ENCODE data around the gene COX19. TPM values are rescaled to one million over a fixed set of nuclear protein-coding genes. Genes with fewer than 3 reads are reported as not detected.

The COX19 gene
- total and polyA plus RNA-seq, 2 of the 13 experiments (the other 11 are each of a cell fraction or from before 2014, with no cell fraction given): 11.5 to 21.7 TPM

GRCh38 chr7:963236-964078, 11.9 kb downstream of the COX19 start (continued):
- TF ChIP-seq PRDM4 (CRISPR knock-in tag; IDR thresholded peaks at IDR 0.05; ENCODE audit: borderline replicate concordance): no peak
- TF ChIP-seq RARA (CRISPR knock-in tag; IDR thresholded peaks at IDR 0.05): no peak
- TF ChIP-seq FUBP1 (CRISPR knock-in tag; IDR thresholded peaks at IDR 0.05; ENCODE audit: borderline replicate concordance): no peak
- peak; percentile 89 for TF ChIP-seq ZBTB38 (CRISPR knock-in tag; IDR thresholded peaks at IDR 0.05)
- no peak for TF ChIP-seq FOXC1 (CRISPR knock-in tag; IDR thresholded peaks at IDR 0.05; ENCODE audit: borderline replicate concordance)
- TF ChIP-seq, protein P1, sequence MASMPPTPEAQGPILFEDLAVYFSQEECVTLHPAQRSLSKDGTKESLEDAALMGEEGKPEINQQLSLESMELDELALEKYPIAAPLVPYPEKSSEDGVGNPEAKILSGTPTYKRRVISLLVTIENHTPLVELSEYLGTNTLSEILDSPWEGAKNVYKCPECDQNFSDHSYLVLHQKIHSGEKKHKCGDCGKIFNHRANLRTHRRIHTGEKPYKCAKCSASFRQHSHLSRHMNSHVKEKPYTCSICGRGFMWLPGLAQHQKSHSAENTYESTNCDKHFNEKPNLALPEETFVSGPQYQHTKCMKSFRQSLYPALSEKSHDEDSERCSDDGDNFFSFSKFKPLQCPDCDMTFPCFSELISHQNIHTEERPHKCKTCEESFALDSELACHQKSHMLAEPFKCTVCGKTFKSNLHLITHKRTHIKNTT (CRISPR knock-in tag; IDR thresholded peaks at IDR 0.05): no peak
- TF ChIP-seq EED (CRISPR knock-in tag; IDR thresholded peaks at IDR 0.05): no peak
- TF ChIP-seq, protein P2, sequence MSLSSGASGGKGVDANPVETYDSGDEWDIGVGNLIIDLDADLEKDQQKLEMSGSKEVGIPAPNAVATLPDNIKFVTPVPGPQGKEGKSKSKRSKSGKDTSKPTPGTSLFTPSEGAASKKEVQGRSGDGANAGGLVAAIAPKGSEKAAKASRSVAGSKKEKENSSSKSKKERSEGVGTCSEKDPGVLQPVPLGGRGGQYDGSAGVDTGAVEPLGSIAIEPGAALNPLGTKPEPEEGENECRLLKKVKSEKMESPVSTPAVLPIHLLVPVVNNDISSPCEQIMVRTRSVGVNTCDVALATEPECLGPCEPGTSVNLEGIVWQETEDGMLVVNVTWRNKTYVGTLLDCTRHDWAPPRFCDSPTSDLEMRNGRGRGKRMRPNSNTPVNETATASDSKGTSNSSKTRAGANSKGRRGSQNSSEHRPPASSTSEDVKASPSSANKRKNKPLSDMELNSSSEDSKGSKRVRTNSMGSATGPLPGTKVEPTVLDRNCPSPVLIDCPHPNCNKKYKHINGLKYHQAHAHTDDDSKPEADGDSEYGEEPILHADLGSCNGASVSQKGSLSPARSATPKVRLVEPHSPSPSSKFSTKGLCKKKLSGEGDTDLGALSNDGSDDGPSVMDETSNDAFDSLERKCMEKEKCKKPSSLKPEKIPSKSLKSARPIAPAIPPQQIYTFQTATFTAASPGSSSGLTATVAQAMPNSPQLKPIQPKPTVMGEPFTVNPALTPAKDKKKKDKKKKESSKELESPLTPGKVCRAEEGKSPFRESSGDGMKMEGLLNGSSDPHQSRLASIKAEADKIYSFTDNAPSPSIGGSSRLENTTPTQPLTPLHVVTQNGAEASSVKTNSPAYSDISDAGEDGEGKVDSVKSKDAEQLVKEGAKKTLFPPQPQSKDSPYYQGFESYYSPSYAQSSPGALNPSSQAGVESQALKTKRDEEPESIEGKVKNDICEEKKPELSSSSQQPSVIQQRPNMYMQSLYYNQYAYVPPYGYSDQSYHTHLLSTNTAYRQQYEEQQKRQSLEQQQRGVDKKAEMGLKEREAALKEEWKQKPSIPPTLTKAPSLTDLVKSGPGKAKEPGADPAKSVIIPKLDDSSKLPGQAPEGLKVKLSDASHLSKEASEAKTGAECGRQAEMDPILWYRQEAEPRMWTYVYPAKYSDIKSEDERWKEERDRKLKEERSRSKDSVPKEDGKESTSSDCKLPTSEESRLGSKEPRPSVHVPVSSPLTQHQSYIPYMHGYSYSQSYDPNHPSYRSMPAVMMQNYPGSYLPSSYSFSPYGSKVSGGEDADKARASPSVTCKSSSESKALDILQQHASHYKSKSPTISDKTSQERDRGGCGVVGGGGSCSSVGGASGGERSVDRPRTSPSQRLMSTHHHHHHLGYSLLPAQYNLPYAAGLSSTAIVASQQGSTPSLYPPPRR (CRISPR knock-in tag; IDR thresholded peaks at IDR 0.05; ENCODE audit: borderline replicate concordance): no peak
- TF ChIP-seq XBP1 (CRISPR knock-in tag; IDR thresholded peaks at IDR 0.05): no peak
- TF ChIP-seq PHF8 (CRISPR knock-in tag; IDR thresholded peaks at IDR 0.05): no peak
- no peak for TF ChIP-seq NCOA1 (CRISPR knock-in tag; IDR thresholded peaks at IDR 0.05)
- TF ChIP-seq ZBTB25 (CRISPR knock-in tag; IDR thresholded peaks at IDR 0.05): no peak
- no peak for TF ChIP-seq ZNF136 (CRISPR knock-in tag; IDR thresholded peaks at IDR 0.05; ENCODE audit: low read depth)
- no peak for TF ChIP-seq ZNF20 (CRISPR knock-in tag; IDR thresholded peaks at IDR 0.05)
- TF ChIP-seq ZNF773 (CRISPR knock-in tag; IDR thresholded peaks at IDR 0.05; ENCODE audit: borderline replicate concordance): no peak
- TF ChIP-seq HDAC6 (IDR thresholded peaks at IDR 0.05; ENCODE audit: low read depth, low read length): no peak
